Astrocyte of the spinal cord (primary cell): ENCODE results near the gene WNT2.

Experiments
- DNase-seq: peaks from one replicate; pipeline ENCODE4 v3.0.0; 2011; ENCODE audit warnings: low read depth, low spot score
- H3K4me3 ChIP-seq: 2 replicates; pipeline ENCODE4 v1.5.1; 2011; ENCODE audit warnings: low read depth, mild to moderate bottlenecking, low read length, moderate library complexity
- in situ Hi-C: cut with HindIII; loops from 2 replicates; pipeline ENCODE4 v1.10.0; 2017; ENCODE audit warnings: low sequenced_read_pairs
- TF ChIP-seq, protein P1 (sequence below): IDR thresholded peaks from 2 replicates; pipeline ENCODE4 v1.5.1; 2012; ENCODE audit warnings: low read depth, mild to moderate bottlenecking, low read length, inconsistent platforms

WNT2 gene

DNA sequence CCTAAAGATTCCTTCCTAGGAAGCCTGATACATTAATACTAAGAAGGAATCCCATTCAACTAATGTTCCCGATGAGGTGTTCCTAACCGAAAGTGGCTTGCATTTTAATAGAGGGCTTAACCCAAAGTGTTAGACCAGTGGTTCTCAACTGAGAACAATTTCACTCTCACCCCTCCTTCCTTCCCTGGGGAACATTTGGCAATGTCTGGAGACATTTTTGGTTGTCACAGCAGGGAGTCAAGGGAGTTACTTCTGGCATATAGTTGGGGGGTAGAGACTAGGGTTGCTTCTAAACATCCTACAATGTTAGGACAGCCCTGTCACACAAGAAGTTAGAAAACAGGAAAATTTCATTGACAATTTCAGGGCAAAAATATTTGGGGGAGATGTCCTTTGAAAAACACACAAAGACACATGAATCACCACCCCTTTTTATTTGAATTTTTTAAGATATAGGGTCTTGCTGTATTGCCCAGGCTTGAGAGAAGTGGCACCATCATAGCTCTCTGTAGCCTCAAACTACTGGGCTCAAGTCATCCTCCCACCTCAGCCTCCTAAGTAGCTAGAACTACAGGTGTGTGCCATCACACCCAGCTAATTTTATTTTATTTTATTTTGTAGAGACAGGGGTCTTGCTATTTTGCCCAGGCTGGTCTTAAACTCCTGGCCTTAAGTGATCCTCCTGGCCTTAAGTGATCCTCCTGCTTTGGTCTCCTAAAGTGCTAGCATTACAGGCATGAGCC is 50.7 kb downstream of the WNT2 start:
- TF ChIP-seq, protein P1, sequence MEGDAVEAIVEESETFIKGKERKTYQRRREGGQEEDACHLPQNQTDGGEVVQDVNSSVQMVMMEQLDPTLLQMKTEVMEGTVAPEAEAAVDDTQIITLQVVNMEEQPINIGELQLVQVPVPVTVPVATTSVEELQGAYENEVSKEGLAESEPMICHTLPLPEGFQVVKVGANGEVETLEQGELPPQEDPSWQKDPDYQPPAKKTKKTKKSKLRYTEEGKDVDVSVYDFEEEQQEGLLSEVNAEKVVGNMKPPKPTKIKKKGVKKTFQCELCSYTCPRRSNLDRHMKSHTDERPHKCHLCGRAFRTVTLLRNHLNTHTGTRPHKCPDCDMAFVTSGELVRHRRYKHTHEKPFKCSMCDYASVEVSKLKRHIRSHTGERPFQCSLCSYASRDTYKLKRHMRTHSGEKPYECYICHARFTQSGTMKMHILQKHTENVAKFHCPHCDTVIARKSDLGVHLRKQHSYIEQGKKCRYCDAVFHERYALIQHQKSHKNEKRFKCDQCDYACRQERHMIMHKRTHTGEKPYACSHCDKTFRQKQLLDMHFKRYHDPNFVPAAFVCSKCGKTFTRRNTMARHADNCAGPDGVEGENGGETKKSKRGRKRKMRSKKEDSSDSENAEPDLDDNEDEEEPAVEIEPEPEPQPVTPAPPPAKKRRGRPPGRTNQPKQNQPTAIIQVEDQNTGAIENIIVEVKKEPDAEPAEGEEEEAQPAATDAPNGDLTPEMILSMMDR = no peak
- no peak overlapping the region for H3K4me3 ChIP-seq
- no peak for DNase-seq
- in situ Hi-C loops = no loop called here

GRCh38 chr7:117271566-117271965 is 51.3 kb downstream of the WNT2 start:
- in situ Hi-C loops = no loop called here
- H3K4me3 ChIP-seq = no peak overlapping the region
- TF ChIP-seq, protein P1 = no peak
- no peak for DNase-seq

DNA sequence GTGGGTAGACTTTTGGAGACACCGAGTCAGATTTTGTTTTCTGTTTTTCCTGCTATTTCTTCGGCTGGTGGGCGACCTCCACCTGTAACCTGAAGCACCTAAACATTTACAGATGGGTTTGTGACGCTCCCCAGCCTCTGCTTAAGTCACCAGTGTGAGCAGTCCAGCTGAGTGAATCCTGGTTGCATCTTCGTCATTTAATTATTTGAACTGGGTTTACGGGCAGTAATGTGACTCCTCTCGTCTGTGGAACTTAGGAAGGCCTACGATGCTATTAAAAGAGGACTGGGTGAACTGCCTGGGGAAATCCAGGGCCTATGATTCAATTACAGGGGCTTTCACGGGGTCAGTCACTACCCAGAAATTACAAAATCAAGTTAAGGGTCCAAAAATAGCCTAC is 52.5 kb downstream of the WNT2 start:
- TF ChIP-seq, protein P1 = no peak
- in situ Hi-C loops = no loop called here
- no peak overlapping the region for H3K4me3 ChIP-seq
- DNase-seq = peak; percentile 63

DNA sequence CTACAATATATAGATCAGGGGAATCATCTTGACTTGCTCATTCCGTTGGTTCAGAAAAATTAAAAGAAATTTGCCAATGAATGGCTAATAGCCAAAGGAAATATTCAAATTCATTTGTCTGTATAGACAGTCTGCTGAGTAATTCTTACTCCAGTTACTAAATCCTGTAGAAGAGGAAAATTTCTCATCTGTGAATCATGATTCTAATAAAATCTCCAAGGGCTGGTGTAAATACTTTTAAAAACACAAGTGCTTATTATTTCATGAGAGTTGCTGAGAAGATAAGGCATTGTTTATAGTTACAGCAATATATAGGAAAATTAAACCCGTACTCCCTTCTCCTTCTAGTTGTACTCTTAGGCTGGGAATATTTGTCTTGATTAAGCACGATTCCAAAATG is 53.0 kb downstream of the WNT2 start:
- peak; percentile 86 for DNase-seq
- TF ChIP-seq, protein P1 = no peak
- no peak overlapping the region for H3K4me3 ChIP-seq
- in situ Hi-C loops = no loop called here

GRCh38 chr7:117269417-117269816 is 53.4 kb downstream of the WNT2 start:
- TF ChIP-seq, protein P1 = no peak
- peak; percentile 94 for DNase-seq
- in situ Hi-C loops = no loop called here
- no peak overlapping the region for H3K4me3 ChIP-seq

DNA sequence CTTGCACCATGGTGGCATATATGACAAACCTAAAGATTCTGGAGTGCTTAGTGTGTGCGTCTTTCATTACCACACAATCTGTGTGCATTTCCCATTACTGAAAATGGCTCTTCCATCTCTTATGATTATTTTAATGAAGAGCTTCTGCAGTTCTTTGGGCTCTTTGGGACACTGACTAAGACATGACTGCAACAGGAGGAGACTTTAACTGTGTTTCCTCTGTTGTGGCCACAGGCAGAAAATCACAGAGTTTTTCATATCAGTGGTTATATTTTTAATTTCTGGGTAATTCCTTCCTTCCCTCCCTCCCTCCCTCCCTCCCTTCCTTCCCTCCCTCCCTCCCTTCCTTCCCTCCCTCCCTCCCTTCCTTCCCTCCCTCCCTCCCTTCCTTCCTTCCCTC is 58.1 kb downstream of the WNT2 start:
- H3K4me3 ChIP-seq = no peak overlapping the region
- DNase-seq = no peak
- TF ChIP-seq, protein P1 = no peak
- in situ Hi-C loops = no loop called here
